ENCODE results near the gene TESK2.
"Not testable (repeated sequence)": the region's sequence is repeated elsewhere in the genome, so short reads cannot be mapped to it uniquely, and the experiment has no call there.

The TESK2 gene

GRCh38 chr1:45508295-45509151, 17.6 kb upstream of the TESK2 start:
- DNase-seq: no peak

GRCh38 chr1:45507893-45508292, 16.9 kb upstream of the TESK2 start:
- DNase-seq: no peak

DNA sequence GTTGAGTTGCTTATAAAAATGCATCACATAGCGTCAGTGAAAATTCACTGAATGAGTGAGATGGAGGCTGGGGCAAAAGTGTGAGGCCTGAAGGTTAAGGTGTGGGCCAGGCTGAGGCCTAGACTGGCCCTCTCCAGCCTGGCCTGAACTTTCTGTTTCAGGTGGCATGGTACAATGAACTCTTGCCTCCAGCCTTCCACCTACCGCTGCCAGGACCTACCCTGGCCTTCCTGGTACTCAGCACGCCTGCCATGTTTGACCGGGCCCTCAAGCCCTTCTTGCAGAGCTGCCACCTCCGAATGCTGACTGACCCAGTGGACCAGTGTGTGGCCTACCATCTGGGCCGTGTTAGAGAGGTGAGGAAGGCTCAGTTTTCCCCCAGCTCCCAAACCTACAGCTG, 16.2 kb upstream of the TESK2 start:
- no peak for DNase-seq

- no peak for DNase-seq
Measured at GRCh38 chr1:45503462-45504360, 12.7 kb upstream of the TESK2 start.

- peak in 1 of 14 donors; percentile 21 for DNase-seq
Measured at GRCh38 chr1:45501505-45501859, 10.5 kb upstream of the TESK2 start.

- no peak for DNase-seq
Measured at GRCh38 chr1:45499415-45499769, 8.4 kb upstream of the TESK2 start.

- DNase-seq: no peak
Measured at GRCh38 chr1:45498279-45498678, 7.3 kb upstream of the TESK2 start.

GRCh38 chr1:45493116-45493697, 2.2 kb upstream of the TESK2 start:
- DNase-seq: peak in 6 of 14 donors; percentile 11 to 41 (median 25)

DNA sequence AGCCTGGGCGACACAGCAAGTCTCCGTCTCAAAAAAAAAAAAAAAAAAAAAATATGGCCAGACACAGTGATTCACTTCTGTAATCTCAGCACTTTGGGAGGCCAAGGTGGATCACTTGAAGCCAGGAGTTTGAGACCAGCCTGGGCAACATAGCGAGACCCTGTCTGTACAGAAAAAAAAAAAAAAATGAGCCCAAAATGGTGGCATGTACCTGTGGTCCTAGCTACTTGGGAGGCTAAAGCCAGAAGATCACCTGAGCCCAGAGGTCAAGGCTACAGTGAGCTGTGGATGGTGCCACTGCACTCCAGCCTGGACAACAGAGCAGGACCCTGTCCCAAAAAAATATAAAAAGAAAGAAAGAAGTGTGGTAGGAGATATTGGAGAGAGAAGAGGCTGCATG, 1.7 kb upstream of the TESK2 start:
- DNase-seq: no peak

DNA sequence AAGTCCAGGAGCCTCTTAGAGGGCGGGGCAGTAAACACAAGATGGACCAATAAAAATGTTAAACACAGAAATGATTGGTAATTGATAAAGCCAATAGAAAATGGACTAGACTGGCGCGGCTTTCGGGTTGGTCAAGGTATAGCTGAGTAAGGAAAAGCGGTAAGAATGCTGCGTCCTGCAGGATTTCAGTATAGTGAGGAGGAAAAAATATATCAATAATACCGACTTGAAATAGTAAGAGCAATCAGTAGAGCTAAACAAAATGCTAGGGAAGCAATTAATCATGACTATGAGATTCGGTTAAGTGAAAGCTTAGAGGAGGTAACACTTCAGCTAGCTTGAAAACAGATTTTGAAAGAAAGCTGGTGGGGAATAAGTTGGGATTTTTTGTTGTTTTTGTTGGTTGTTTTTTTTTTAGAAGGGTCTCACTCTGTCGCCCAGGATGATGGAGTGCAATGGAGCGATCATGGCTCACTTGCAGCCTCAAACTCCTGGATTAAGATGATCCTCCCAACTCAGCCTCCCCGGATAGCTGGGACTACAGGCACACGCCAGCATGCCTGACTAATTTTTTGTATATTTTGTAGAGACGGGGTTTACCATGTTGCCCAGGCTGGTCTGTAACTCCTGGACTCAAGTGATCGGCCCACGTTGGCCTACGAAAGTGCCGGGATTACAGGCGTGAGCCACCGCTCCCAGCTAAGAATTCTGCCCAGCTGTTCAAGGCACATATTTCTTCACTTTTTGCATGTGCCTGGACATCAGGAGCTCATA, 711 bp upstream of the TESK2 start:
- DNase-seq: no peak

- peak in 6 of 14 donors; percentile 15 to 68 (median 52) for DNase-seq
Measured at GRCh38 chr1:45490121-45490625, 790 bp downstream of the TESK2 start.

- not testable (repeated sequence) for DNase-seq
Measured at GRCh38 chr1:45489379-45489778, 1.6 kb downstream of the TESK2 start.

DNA sequence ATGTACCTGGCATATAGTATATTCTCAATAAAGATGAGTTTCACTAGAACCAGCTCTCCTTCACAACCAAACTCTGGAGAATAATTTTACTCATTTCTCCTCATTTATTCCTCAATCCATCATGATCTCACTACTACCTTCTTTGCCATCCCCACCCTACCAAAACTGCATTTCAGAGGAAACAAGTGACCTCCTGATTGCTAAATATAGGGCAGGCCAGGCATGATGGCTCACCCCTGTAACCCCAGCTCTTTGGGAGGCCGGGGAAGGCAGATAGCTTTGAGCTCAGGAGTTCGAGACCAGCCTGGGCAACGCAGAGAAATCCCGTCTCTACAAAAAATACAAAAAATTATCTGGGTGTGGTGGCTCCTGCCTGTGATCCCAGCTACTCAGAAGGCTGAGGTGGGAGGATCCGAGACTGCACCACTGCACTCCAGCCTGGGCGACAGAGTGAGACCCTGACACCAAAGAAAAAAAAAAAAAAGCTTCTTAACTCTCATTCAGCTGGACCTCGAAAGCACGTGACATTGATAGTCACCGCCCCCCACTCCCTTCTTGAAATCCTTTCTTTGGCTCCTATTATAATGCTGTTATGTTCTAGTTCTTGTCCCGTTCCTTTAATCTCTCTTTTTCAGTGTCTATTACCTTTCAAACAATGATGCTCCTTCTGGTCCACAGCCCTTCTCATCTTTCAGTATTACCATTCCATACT, 2.1 kb downstream of the TESK2 start:
- no peak for DNase-seq

- no peak for DNase-seq
Measured at GRCh38 chr1:45485949-45486348, 5.0 kb downstream of the TESK2 start.

GRCh38 chr1:45479039-45479748, 11.8 kb downstream of the TESK2 start:
- no peak for DNase-seq

GRCh38 chr1:45478121-45478814, 12.7 kb downstream of the TESK2 start:
- no peak for DNase-seq

DNA sequence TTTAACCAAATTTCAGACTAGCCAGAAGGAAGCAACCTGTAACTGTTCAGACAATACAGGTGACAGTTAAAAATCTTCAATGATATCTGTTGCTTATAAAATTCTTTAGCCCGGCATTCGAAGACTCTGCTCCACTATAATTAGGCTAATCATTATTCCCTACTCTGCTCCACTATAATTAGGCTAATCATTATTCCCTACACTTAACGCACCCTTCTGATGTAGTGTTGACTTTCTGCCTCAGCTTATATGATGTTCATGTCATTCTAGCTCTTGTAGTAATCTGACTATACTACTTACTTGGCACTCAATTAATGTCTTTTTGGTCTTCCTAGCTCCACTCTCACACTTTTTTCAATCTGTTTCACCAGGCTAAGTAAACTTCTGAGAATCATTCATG, 13.3 kb downstream of the TESK2 start:
- DNase-seq: no peak

DNA sequence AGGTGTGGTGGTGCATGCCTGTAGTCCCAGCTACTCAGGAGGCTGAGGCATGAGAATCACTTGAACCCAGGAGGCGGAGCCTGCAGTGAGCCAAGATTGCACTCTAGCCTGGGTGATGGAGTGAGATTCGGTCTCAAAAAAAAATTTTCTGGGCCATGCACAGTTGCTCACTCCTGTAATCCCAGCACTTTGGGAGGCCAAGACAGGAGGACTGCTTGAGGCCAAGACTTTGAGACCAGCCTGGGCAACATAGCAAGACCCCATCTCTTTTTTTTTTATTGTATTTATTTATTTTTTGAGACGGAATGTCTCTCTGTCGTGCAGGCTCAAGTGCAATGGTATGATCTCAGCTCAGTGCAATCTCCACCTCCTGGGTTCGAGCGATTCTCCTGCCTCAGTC, 16.8 kb downstream of the TESK2 start:
- not testable (repeated sequence) for DNase-seq

- DNase-seq: no peak
Measured at GRCh38 chr1:45473302-45473701, 17.7 kb downstream of the TESK2 start.

DNA sequence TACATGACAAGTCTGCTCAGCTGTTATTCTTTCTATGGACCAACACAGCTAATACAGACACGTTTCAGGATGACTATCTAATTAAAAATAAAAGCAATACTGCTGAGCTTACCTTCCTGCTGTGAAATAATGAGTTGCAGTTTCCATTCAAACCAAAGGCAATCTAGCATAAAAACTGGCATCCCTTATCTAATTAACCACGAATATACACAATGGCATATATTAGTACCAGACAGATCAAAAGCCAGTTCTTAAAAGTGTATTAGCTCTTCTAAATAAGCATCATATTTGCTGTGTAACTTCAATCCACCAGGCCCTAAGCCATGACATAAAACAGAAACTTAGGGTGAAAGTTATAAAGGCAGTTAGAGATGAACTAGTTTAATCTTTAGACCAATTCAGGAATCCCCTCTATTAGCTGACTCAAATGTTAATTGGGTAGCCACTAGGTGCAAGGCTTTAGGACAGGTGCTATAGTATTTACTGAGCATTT, 20.6 kb downstream of the TESK2 start:
- no peak for DNase-seq
